CD8-positive, alpha-beta memory T cell (primary cell): Measurements from ENCODE around the gene FILIP1L. TPM values are rescaled to one million over a fixed set of nuclear protein-coding genes. Genes with fewer than 3 reads are reported as not detected.

Experiments used
- CTCF ChIA-PET: fragments of 350-600 bp; sonication (Branson Sonifier 250); formaldehyde crosslinking; loops from one replicate; lab custom pipeline; 2021; ENCODE audit warnings: antibody characterized with exemption; lab: Charles Lee
- POLR2A ChIA-PET: fragments of 350-600 bp; sonication (Branson Sonifier 250); formaldehyde crosslinking; loops from one replicate; lab custom pipeline; 2021; ENCODE audit warnings: antibody characterized with exemption; lab: Charles Lee
- DNase-seq, 5 donors: peaks; one replicate each; pipeline versions ENCODE4 v3.0.0 to v3.0.0-alpha.2; 2020 to 2022; ENCODE audit warnings: mixed read lengths in 1 of 5
- H3K27ac ChIP-seq: one replicate; pipeline ENCODE4 v1.7.0; 2013; ENCODE audit warnings: low read depth, mild to moderate bottlenecking, low read length, moderate library complexity
- H3K27me3 ChIP-seq: 2 replicates; pipeline ENCODE4 v1.7.0; 2013; ENCODE audit warnings: low read length, mild to moderate bottlenecking; ENCODE audit not compliant: insufficient read depth, poor library complexity, severe bottlenecking
- H3K36me3 ChIP-seq: 2 replicates; pipeline ENCODE4 v1.7.0; 2013; ENCODE audit warnings: mild to moderate bottlenecking, low read length, moderate library complexity; ENCODE audit not compliant: insufficient read depth
- H3K4me1 ChIP-seq: 2 replicates; pipeline ENCODE4 v1.7.0; 2013; ENCODE audit warnings: mild to moderate bottlenecking, low read length, moderate library complexity; ENCODE audit not compliant: insufficient read depth
- H3K4me3 ChIP-seq: 2 replicates; pipeline ENCODE4 v1.7.0; 2013; ENCODE audit warnings: mild to moderate bottlenecking, low read length
- H3K9me3 ChIP-seq: 2 replicates; pipeline ENCODE4 v1.7.0; 2013; ENCODE audit warnings: mild to moderate bottlenecking, low read length
- H3K27ac Mint-ChIP-seq, 8 donors: one replicate each; pipeline ENCODE4 v1.8.0; 2020 to 2021; ENCODE audit warnings: mixed read lengths in 8 of 8, mild to moderate bottlenecking in 6 of 8, inconsistent platforms in 3 of 8, moderate library complexity in 3 of 8
- H3K27me3 Mint-ChIP-seq, 2 donors: one replicate each; pipeline ENCODE4 v1.8.0; 2020 to 2021; ENCODE audit warnings: mixed read lengths in 2 of 2, mild to moderate bottlenecking in 1 of 2, moderate library complexity in 1 of 2
- H3K36me3 Mint-ChIP-seq, 3 donors: one replicate each; pipeline ENCODE4 v1.8.0; 2020 to 2021; ENCODE audit warnings: mixed read lengths in 3 of 3, inconsistent platforms in 1 of 3, mild to moderate bottlenecking in 1 of 3
- H3K4me1 Mint-ChIP-seq, 3 donors: one replicate each; pipeline ENCODE4 v1.8.0; 2020 to 2021; ENCODE audit warnings: mixed read lengths in 3 of 3, inconsistent platforms in 1 of 3, mild to moderate bottlenecking in 1 of 3
- H3K4me3 Mint-ChIP-seq, 7 donors: one replicate each; pipeline ENCODE4 v1.8.0; 2020 to 2021; ENCODE audit warnings: mixed read lengths in 7 of 7, mild to moderate bottlenecking in 6 of 7, moderate library complexity in 4 of 7, inconsistent platforms in 2 of 7
- H3K9me3 Mint-ChIP-seq, 5 donors: one replicate each; pipeline ENCODE4 v1.8.0; 2020 to 2022; ENCODE audit warnings: mixed read lengths in 5 of 5, mild to moderate bottlenecking in 3 of 5, moderate library complexity in 2 of 5, inconsistent platforms in 1 of 5
- polyA plus RNA-seq: library from polyadenylated mRNA; unstranded; fragments of 300-500 nt; fragmentation: Illumina TruSeq; gene quantifications from one replicate; pipeline ENCODE4 v1.2.3, GENCODE V29; 2021
- total RNA-seq, 2 experiments: library from RNA; stranded (reverse); gene quantifications; one replicate each; pipeline ENCODE4 v1.2.3, GENCODE V29; 2021

FILIP1L gene
- total and polyA plus RNA-seq, 3 experiments from 2014 or later, result 0.12 to 0.27 (median 0.20) TPM

DNA sequence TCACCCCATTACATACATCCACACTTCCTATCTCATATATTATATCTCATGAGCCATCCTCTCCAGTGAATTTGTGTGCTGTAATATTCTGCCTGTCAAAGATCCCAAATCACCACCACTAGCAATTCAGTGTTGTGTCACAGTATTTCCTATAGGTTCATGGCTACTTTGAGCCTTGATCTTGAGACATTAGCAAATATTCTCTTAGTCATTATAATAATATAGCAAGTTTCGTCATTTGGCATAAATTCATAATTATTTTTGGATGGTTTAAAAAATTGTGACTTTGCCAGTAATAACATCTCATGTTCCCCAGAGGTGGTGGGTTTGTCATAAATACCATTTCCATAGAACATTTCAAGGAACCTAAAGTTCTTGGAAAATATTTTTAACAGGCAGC, 249.0 kb downstream of the FILIP1L start:
- H3K4me3 Mint-ChIP-seq, result no peak overlapping the region
- peaks cover 19% of the 10 kb centered on the region for H3K4me1 ChIP-seq
- POLR2A ChIA-PET, result no interaction called here
- no peak for DNase-seq
- H3K27ac ChIP-seq, result no peak overlapping the region
- H3K27ac Mint-ChIP-seq, result no peak overlapping the region
- H3K9me3 ChIP-seq, result no peaks in the 10 kb centered on the region
- peaks cover 0 to 13% (median 0%) of the 10 kb centered on the region in 3 donors for H3K36me3 Mint-ChIP-seq
- CTCF ChIA-PET, result interaction anchor here (1.0 kb wide), 1 partner anchor 57 kb away, joined by 3 read pairs; no protein-coding TSS in a partner anchor
- no peak overlapping the region for H3K4me3 ChIP-seq
- no peaks in the 10 kb centered on the region for H3K36me3 ChIP-seq
- H3K27me3 Mint-ChIP-seq, result peaks cover 0 to 2% of the 10 kb centered on the region in 2 donors
- peaks cover 14 to 34% (median 29%) of the 10 kb centered on the region in 3 donors for H3K4me1 Mint-ChIP-seq
- no peaks in the 10 kb centered on the region for H3K9me3 Mint-ChIP-seq
- no peaks in the 10 kb centered on the region for H3K27me3 ChIP-seq

DNA sequence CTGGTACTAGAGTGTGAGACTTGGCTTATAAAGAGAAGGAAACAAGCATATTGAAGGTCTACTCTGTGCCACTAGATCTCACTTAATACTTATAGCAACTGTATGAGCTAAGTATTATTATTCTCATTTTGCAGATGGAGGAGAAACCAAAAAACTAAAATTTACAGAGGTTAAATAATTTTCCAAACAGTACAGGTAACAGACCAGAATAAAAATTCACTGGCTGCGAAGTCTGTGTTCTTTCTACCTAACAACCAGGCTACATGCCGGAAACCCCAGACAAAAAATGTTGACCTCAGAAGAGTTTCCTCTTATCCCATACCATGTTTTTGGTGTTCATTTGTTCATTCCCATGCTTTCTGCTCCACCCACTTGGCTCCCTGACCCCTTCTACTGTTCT, 250.0 kb downstream of the FILIP1L start:
- no peak overlapping the region for H3K27ac ChIP-seq
- ChIA-PET POLR2A (no interaction called here), CTCF (interaction anchor here (1.0 kb wide), 1 partner anchor 56 kb away, joined by 3 read pairs; no protein-coding TSS in a partner anchor)
- Mint-ChIP-seq H3K9me3 (no peaks in the 10 kb centered on the region), H3K27ac (no peak overlapping the region), H3K27me3 (no peaks in the 10 kb centered on the region), H3K36me3 (peaks cover 0 to 9% (median 0%) of the 10 kb centered on the region in 3 donors), H3K4me3 (no peak overlapping the region), H3K4me1 (peaks cover 14 to 34% (median 29%) of the 10 kb centered on the region in 3 donors)
- no peaks in the 10 kb centered on the region for H3K27me3 ChIP-seq
- no peak for DNase-seq
- H3K4me3 ChIP-seq, result no peak overlapping the region
- H3K36me3 ChIP-seq, result no peaks in the 10 kb centered on the region
- H3K9me3 ChIP-seq, result no peaks in the 10 kb centered on the region
- H3K4me1 ChIP-seq, result peaks cover 19% of the 10 kb centered on the region

DNA sequence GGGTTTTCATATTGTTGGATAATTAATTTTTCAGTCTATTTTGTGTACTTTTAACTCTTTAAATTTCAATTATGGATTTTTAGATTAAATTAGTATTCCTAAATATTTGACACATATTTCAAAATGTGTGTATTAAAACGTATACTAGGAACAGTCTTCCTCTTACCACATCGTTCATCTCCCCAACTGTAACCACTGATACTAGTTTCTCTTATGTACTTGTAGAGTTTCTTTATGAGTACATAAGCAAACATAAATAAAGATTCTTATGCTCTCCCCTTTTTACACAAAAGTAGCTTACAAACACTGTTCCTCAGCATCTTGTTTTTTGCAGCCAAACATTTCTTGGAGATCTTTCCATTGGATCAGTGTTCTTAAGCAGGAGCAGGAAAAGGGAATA, 250.7 kb downstream of the FILIP1L start:
- Histone ChIP-seq H3K4me1 (peaks cover 19% of the 10 kb centered on the region), H3K36me3 (no peaks in the 10 kb centered on the region), H3K27me3 (no peaks in the 10 kb centered on the region), H3K27ac (no peak overlapping the region), H3K9me3 (no peaks in the 10 kb centered on the region), H3K4me3 (no peak overlapping the region)
- Mint-ChIP-seq H3K36me3 (peaks cover 0 to 6% (median 0%) of the 10 kb centered on the region in 3 donors), H3K4me1 (peaks cover 14 to 34% (median 28%) of the 10 kb centered on the region in 3 donors), H3K4me3 (no peak overlapping the region), H3K27ac (peak overlapping the region in 1 of 8 donors; percentile 22), H3K27me3 (no peaks in the 10 kb centered on the region), H3K9me3 (no peaks in the 10 kb centered on the region)
- no peak for DNase-seq
- ChIA-PET CTCF (no interaction called here), POLR2A (no interaction called here)

DNA sequence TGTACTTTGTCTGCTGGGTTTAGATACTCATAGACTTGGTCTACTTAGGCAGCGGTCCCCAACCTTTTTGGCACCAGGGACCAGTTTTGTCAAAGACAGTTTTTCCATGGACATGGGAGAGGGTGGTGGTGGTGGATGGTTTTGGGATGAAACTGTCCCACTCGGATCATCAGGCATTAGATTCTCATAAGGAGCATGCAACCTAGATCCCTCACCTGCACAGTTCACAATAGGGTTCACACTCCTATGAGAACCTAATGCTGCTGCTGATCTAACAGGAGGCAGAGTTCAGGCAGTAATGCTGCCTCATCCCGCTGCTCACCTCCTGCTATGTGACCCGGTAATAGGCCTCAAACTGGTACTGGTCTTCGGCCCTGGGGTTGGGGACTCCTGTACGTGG, 251.3 kb downstream of the FILIP1L start:
- Histone ChIP-seq H3K36me3 (no peaks in the 10 kb centered on the region), H3K9me3 (no peaks in the 10 kb centered on the region), H3K4me3 (no peak overlapping the region), H3K4me1 (peaks cover 19% of the 10 kb centered on the region), H3K27me3 (no peaks in the 10 kb centered on the region), H3K27ac (no peak overlapping the region)
- H3K4me1 Mint-ChIP-seq, result peaks cover 14 to 29% (median 23%) of the 10 kb centered on the region in 3 donors
- H3K27ac Mint-ChIP-seq, result peak overlapping the region in 1 of 8 donors; percentile 28
- POLR2A ChIA-PET, result no interaction called here
- no peaks in the 10 kb centered on the region for H3K9me3 Mint-ChIP-seq
- H3K27me3 Mint-ChIP-seq, result no peaks in the 10 kb centered on the region
- H3K36me3 Mint-ChIP-seq, result peaks cover 0 to 6% (median 0%) of the 10 kb centered on the region in 3 donors
- CTCF ChIA-PET, result no interaction called here
- DNase-seq, result no peak
- no peak overlapping the region for H3K4me3 Mint-ChIP-seq

DNA sequence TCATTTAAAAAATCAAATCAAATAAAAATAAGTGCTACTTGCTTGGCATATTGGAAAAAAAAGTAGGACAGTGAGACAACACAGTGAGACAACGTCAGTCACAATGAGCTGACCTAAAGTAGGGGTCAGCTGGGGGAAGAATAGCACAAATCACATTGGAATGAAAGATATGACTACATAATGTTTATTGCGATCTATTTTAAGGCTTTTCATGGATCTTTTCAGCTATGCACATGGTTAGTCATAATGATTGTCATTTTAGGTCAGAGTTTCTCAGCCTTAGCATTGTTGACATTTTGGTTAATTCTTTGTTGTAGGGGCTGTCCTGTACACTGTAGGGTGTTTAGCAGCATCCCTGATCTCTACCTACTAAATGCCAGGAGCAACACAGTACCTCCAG, 252.1 kb downstream of the FILIP1L start:
- POLR2A ChIA-PET, result no interaction called here
- no peak overlapping the region for H3K27ac ChIP-seq
- H3K36me3 Mint-ChIP-seq, result peaks cover 0 to 6% (median 0%) of the 10 kb centered on the region in 3 donors
- no peak overlapping the region for H3K4me3 ChIP-seq
- no peaks in the 10 kb centered on the region for H3K27me3 ChIP-seq
- H3K9me3 Mint-ChIP-seq, result no peaks in the 10 kb centered on the region
- no peak overlapping the region for H3K4me3 Mint-ChIP-seq
- H3K4me1 Mint-ChIP-seq, result peaks cover 14 to 22% (median 15%) of the 10 kb centered on the region in 3 donors
- H3K9me3 ChIP-seq, result no peaks in the 10 kb centered on the region
- H3K4me1 ChIP-seq, result peaks cover 14% of the 10 kb centered on the region
- no peaks in the 10 kb centered on the region for H3K36me3 ChIP-seq
- H3K27me3 Mint-ChIP-seq, result no peaks in the 10 kb centered on the region
- peak overlapping the region in 1 of 8 donors; percentile 16 for H3K27ac Mint-ChIP-seq
- CTCF ChIA-PET, result interaction anchor here (0.5 kb wide), 1 partner anchor 30 kb away, joined by 3 read pairs; no protein-coding TSS in a partner anchor
- DNase-seq, result no peak

DNA sequence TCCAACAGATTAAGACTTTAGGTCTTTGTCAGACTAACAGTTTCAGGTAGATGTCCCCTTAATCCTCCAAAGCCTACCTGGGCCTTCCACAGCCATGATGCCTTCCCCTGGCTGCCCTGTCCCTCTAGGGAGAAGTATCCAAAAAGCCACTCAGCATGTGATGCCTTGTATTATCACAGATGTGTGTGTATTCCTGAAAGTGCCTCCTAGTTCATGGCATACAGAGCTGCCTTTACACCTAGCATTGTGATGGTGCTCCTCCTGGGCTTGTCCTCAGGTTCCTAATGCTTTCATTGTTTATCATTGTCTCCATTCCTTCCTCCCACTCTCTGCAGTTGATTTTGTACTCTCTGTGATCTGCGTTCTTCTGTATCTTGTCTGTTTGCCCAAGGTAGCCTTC, 253.1 kb downstream of the FILIP1L start:
- Histone ChIP-seq H3K9me3 (no peaks in the 10 kb centered on the region), H3K4me3 (no peak overlapping the region), H3K27me3 (no peaks in the 10 kb centered on the region), H3K27ac (no peak overlapping the region), H3K36me3 (no peaks in the 10 kb centered on the region), H3K4me1 (peaks cover 4% of the 10 kb centered on the region)
- Mint-ChIP-seq H3K4me1 (peaks cover 6 to 12% (median 6%) of the 10 kb centered on the region in 3 donors), H3K9me3 (no peaks in the 10 kb centered on the region), H3K27me3 (no peaks in the 10 kb centered on the region), H3K27ac (no peak overlapping the region), H3K36me3 (peaks cover 0 to 6% (median 0%) of the 10 kb centered on the region in 3 donors), H3K4me3 (no peak overlapping the region)
- POLR2A ChIA-PET, result no interaction called here
- CTCF ChIA-PET, result no interaction called here
- DNase-seq, result no peak

DNA sequence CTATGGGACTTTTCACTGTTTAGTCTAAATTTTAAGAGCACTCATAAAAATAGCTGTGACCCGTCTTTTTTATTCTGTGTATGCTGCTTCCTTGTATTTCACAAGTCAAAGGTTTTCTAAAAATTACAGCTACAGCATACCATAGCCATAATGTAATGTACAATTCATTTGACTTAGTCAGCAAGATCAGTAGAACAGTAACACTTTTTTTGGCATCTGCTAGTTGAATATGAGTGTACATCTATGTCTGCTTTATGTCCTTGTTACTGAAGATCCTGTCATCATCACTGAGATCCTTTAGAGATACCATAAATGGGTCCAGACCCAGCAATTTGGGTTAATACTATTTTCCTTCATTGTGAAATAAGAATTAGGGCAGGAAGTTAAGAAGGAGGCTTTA, 254.5 kb downstream of the FILIP1L start:
- H3K4me1 ChIP-seq, result no peaks in the 10 kb centered on the region
- H3K4me3 ChIP-seq, result no peak overlapping the region
- Mint-ChIP-seq H3K9me3 (no peaks in the 10 kb centered on the region), H3K4me1 (no peaks in the 10 kb centered on the region), H3K36me3 (peaks cover 0 to 9% (median 0%) of the 10 kb centered on the region in 3 donors), H3K27ac (no peak overlapping the region), H3K27me3 (peaks cover 0 to 4% of the 10 kb centered on the region in 2 donors), H3K4me3 (no peak overlapping the region)
- ChIA-PET POLR2A (no interaction called here), CTCF (interaction anchor here (1.0 kb wide), 2 partner anchors 28 to 300 kb away, joined by 3 read pairs; no protein-coding TSS in a partner anchor)
- H3K27me3 ChIP-seq, result no peaks in the 10 kb centered on the region
- no peak for DNase-seq
- no peaks in the 10 kb centered on the region for H3K9me3 ChIP-seq
- no peaks in the 10 kb centered on the region for H3K36me3 ChIP-seq
- no peak overlapping the region for H3K27ac ChIP-seq

DNA sequence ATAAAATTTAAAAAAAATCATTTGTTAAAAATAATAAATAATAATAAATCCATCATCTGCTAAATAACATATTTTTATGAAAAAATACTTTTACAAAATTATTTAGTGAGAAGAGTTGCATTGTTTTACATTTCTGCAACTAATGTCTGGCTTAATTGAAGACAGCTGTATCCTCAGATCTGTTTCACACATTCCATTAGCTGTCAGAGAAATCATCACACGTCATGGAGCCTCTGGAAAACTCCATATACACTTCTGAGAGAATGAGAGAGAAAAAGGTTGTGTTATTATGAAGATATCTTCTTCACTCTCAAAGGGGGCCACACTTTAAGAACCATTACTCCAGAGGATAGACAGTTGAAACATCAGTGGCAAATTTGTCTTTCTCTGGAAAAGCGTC, 255.8 kb downstream of the FILIP1L start:
- Histone ChIP-seq H3K27me3 (no peaks in the 10 kb centered on the region), H3K4me3 (no peak overlapping the region), H3K9me3 (no peaks in the 10 kb centered on the region), H3K27ac (no peak overlapping the region), H3K36me3 (no peaks in the 10 kb centered on the region), H3K4me1 (no peaks in the 10 kb centered on the region)
- no peak overlapping the region for H3K27ac Mint-ChIP-seq
- peaks cover 0 to 7% (median 0%) of the 10 kb centered on the region in 3 donors for H3K36me3 Mint-ChIP-seq
- POLR2A ChIA-PET, result no interaction called here
- CTCF ChIA-PET, result interaction anchor here (1.4 kb wide), 1 partner anchor 27 kb away, joined by 4 read pairs; no protein-coding TSS in a partner anchor
- no peak overlapping the region for H3K4me3 Mint-ChIP-seq
- no peaks in the 10 kb centered on the region for H3K4me1 Mint-ChIP-seq
- no peaks in the 10 kb centered on the region for H3K9me3 Mint-ChIP-seq
- H3K27me3 Mint-ChIP-seq, result peaks cover 0 to 4% of the 10 kb centered on the region in 2 donors
- DNase-seq, result no peak
